DMS153 treated with DMSO at 0.1 percent for 48 hours (cell line): ENCODE data around the gene SMAD3.
"Not testable (repeated sequence)": the region's sequence is repeated elsewhere in the genome, so short reads cannot be mapped to it uniquely, and the experiment has no call there.

Experiments used
- DNase-seq: peaks from one replicate; lab custom pipeline; 2025; ENCODE audit not compliant: unreplicated experiment; lab: John Stamatoyannopoulos, UW

Gene SMAD3

GRCh38 chr15:67140078-67140833, 74.9 kb downstream of the SMAD3 start:
- no peak for DNase-seq

GRCh38 chr15:67142092-67142766, 76.8 kb downstream of the SMAD3 start:
- no peak for DNase-seq

GRCh38 chr15:67142767-67143100, 77.3 kb downstream of the SMAD3 start:
- DNase-seq, result no peak

- no peak for DNase-seq
These were observed 78.2 kb downstream of the SMAD3 start for GRCh38 chr15:67143646-67144045.

GRCh38 chr15:67144609-67145311, 79.4 kb downstream of the SMAD3 start:
- DNase-seq, result no peak

GRCh38 chr15:67145312-67145610, 79.9 kb downstream of the SMAD3 start:
- no peak for DNase-seq

- DNase-seq, result no peak
These were observed 80.3 kb downstream of the SMAD3 start for GRCh38 chr15:67145710-67146109.

GRCh38 chr15:67146234-67146633, 80.8 kb downstream of the SMAD3 start:
- DNase-seq, result no peak

- DNase-seq, result peak; percentile 33
These were observed 81.5 kb downstream of the SMAD3 start for GRCh38 chr15:67146875-67147381.

- no peak for DNase-seq
These were observed 82.1 kb downstream of the SMAD3 start for GRCh38 chr15:67147396-67147949.

- no peak for DNase-seq
These were observed 82.8 kb downstream of the SMAD3 start for GRCh38 chr15:67148196-67148701.

GRCh38 chr15:67149068-67149772, 83.8 kb downstream of the SMAD3 start:
- DNase-seq, result no peak

GRCh38 chr15:67149773-67150022, 84.3 kb downstream of the SMAD3 start:
- no peak for DNase-seq

GRCh38 chr15:67150023-67150860, 84.8 kb downstream of the SMAD3 start:
- no peak for DNase-seq

GRCh38 chr15:67152429-67152828, 87.0 kb downstream of the SMAD3 start:
- DNase-seq, result no peak

- not testable (repeated sequence) for DNase-seq
These were observed 87.6 kb downstream of the SMAD3 start for GRCh38 chr15:67153044-67153443.

- DNase-seq, result no peak
These were observed 88.8 kb downstream of the SMAD3 start for GRCh38 chr15:67154249-67154648.

GRCh38 chr15:67156426-67156825, 91.0 kb downstream of the SMAD3 start:
- DNase-seq, result no peak

- no peak for DNase-seq
These were observed 91.4 kb downstream of the SMAD3 start for GRCh38 chr15:67156834-67157233.

- no peak for DNase-seq
These were observed 92.3 kb downstream of the SMAD3 start for GRCh38 chr15:67157521-67158252.
